GM12875 (cell line): Measurements from ENCODE around the gene UNKL.

ENCODE experiments used
- H3K4me3 ChIP-seq: one replicate; pipeline ENCODE4 v1.5.1; 2011; ENCODE audit warnings: low read depth, low read length, control low read depth
- CTCF ChIP-seq: IDR thresholded peaks from 2 replicates; pipeline ENCODE4 v1.5.1; 2011; ENCODE audit warnings: low read depth, mild to moderate bottlenecking, control low read depth, inconsistent platforms, low read length, moderate library complexity, borderline replicate concordance; ENCODE audit not compliant: insufficient read depth

The UNKL gene

GRCh38 chr16:1372292-1372950, 42.1 kb downstream of the UNKL start:
- no peak overlapping the region for H3K4me3 ChIP-seq
- no peak for TF ChIP-seq CTCF

GRCh38 chr16:1371054-1371978, 43.2 kb downstream of the UNKL start:
- no peak overlapping the region for H3K4me3 ChIP-seq
- TF ChIP-seq CTCF: no peak

GRCh38 chr16:1367486-1368174, 46.9 kb downstream of the UNKL start:
- H3K4me3 ChIP-seq: no peak overlapping the region
- TF ChIP-seq CTCF: no peak

- H3K4me3 ChIP-seq: no peak overlapping the region
- TF ChIP-seq CTCF: no peak
These were observed 47.7 kb downstream of the UNKL start for GRCh38 chr16:1366712-1367299.

- no peak for TF ChIP-seq CTCF
- no peak overlapping the region for H3K4me3 ChIP-seq
These were observed 48.3 kb downstream of the UNKL start for GRCh38 chr16:1366060-1366711.

GRCh38 chr16:1364510-1364909, 50.0 kb downstream of the UNKL start:
- no peak overlapping the region for H3K4me3 ChIP-seq
- no peak for TF ChIP-seq CTCF
